Skeletal muscle cell (primary cell): ENCODE measurements around the gene PAX6.
A peak's percentile ranks its signal among the peaks of the same experiment; 100 is the strongest.

ENCODE experiments used
- DNase-seq: peaks from one replicate; pipeline ENCODE4 v3.0.0-alpha.2; 2010; ENCODE audit warnings: low read depth
- H3K4me3 ChIP-seq: 2 replicates; pipeline ENCODE4 v1.5.1; 2011; ENCODE audit warnings: low read depth, mild to moderate bottlenecking, control low read depth, low read length, moderate library complexity

Gene PAX6

GRCh38 chr11:31812383-31813381 is 1.6 kb upstream of the PAX6 start:
- no peak for DNase-seq

GRCh38 chr11:31809857-31810778 is 1.0 kb downstream of the PAX6 start:
- H3K4me3 ChIP-seq, result peak overlapping the region; percentile 28
- DNase-seq, result no peak

More at GRCh38 chr11:31812383-31813381, 1.6 kb upstream of the PAX6 start:
- H3K4me3 ChIP-seq, result peak overlapping the region; percentile 29

- H3K4me3 ChIP-seq, result no peak overlapping the region
- DNase-seq, result no peak
Observed at GRCh38 chr11:31809541-31809856, 1.6 kb downstream of the PAX6 start.

GRCh38 chr11:31808721-31809540 is 2.2 kb downstream of the PAX6 start:
- no peak overlapping the region for H3K4me3 ChIP-seq
- no peak for DNase-seq

- H3K4me3 ChIP-seq, result no peak overlapping the region
- DNase-seq, result no peak
Observed at GRCh38 chr11:31807799-31808667, 3.1 kb downstream of the PAX6 start.

GRCh38 chr11:31806928-31807798 is 4.0 kb downstream of the PAX6 start:
- no peak for DNase-seq
- no peak overlapping the region for H3K4me3 ChIP-seq

GRCh38 chr11:31806186-31806927 is 4.8 kb downstream of the PAX6 start:
- H3K4me3 ChIP-seq, result no peak overlapping the region

GRCh38 chr11:31805629-31806185 is 5.4 kb downstream of the PAX6 start:
- no peak overlapping the region for H3K4me3 ChIP-seq
- no peak for DNase-seq

More at GRCh38 chr11:31806186-31806927, 4.8 kb downstream of the PAX6 start:
- DNase-seq, result no peak

- no peak overlapping the region for H3K4me3 ChIP-seq
- DNase-seq, result no peak
Observed at GRCh38 chr11:31805037-31805628, 6.0 kb downstream of the PAX6 start.

GRCh38 chr11:31804312-31805036 is 6.6 kb downstream of the PAX6 start:
- DNase-seq, result no peak
- no peak overlapping the region for H3K4me3 ChIP-seq

GRCh38 chr11:31803813-31804311 is 7.3 kb downstream of the PAX6 start:
- no peak overlapping the region for H3K4me3 ChIP-seq
- no peak for DNase-seq

GRCh38 chr11:31802990-31803812 is 7.9 kb downstream of the PAX6 start:
- H3K4me3 ChIP-seq, result no peak overlapping the region
- no peak for DNase-seq

- DNase-seq, result no peak
- no peak overlapping the region for H3K4me3 ChIP-seq
Observed at GRCh38 chr11:31802609-31802989, 8.5 kb downstream of the PAX6 start.

- DNase-seq, result no peak
- H3K4me3 ChIP-seq, result no peak overlapping the region
Observed at GRCh38 chr11:31802000-31802551, 9.0 kb downstream of the PAX6 start.
